ENCODE results near the gene CNPPD1.
A peak's percentile ranks its signal among the peaks of the same experiment; 100 is the strongest.

CNPPD1 gene

DNA sequence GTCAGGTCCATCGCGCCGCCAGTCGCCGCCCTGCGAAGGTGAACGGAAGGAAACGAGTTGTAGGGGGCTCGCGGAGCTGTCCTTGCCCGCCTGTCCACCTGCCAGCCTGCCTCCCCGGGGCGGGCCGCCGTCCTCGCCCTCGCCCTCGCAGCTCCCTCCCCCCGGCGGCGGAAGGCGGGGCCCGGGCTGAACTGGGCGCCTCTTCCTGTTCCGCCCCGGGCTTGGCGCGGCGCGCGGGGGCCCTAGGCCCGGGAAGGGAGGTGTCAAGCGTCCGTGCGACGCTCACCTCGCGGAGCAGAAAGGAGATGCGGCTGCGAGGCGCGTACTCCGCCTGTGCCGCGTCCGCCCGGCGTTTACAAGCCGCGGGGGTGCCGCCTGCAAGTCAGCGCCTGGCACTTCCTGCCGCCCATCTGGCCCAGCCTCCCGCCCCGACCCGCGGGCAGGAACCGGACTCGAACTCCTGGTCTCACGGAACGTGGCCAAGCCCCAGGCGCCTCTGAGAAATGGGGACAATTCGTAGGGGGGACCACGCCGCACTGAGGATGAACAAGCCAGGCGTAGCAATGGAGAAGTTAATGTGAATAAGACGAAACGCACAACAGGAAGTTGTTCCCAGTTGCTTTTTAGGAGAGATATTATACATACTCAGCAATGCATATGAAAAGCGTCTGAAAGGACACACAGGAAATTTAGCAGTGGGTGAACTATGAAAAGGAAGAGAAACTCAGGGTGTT, at the start of gene CNPPD1:
Gene CNPPD1, minus strand, starts transcription at position 108 of the 734 bp plus-strand sequence. Its CDS starts 97 bp downstream, at position 11.
- DNase-seq, result peak; percentile 63

GRCh38 chr2:219225350-219225749, 48.6 kb upstream of the CNPPD1 start:
- DNase-seq, result no peak

DNA sequence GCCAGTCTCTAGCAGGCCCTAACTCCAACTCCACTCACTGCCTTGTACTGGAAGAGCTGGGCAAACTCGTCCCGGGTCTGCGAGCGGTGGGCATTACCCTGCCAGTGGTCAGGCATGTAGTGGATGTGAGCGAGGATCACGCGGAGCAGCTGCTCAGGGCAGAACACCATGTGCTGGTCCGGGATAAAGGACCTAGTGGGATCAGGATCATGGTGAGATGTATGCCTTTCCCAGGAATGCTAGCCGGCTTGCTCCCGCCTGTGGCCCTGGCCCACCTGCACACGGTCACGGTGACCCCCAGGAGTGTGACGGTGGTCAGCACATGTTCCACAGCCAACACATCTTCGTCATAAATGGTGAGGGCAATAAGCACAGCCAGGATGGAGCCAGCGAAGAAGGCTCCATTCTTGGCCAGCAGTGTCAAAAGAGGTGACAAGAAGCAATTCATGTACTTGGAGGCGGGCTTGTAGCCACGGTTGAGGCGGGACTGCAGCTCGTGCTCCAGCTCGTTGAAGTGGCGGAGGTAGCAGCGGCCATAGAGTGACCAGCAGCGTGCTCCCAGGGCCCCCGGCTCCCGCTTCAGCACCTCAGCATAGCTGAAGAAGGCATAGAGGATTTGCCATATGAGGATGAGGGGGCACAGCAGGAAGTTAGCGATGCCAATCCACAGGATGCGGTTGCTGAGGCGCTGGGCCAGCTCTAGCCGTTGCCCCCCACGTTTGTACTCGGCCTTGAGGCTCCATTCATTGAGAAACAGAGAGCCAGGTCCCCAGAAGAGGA, 47.3 kb upstream of the CNPPD1 start:
- DNase-seq, result no peak

- peak; percentile 31 for DNase-seq
Observed at GRCh38 chr2:219221957-219222518, 45.3 kb upstream of the CNPPD1 start.

DNA sequence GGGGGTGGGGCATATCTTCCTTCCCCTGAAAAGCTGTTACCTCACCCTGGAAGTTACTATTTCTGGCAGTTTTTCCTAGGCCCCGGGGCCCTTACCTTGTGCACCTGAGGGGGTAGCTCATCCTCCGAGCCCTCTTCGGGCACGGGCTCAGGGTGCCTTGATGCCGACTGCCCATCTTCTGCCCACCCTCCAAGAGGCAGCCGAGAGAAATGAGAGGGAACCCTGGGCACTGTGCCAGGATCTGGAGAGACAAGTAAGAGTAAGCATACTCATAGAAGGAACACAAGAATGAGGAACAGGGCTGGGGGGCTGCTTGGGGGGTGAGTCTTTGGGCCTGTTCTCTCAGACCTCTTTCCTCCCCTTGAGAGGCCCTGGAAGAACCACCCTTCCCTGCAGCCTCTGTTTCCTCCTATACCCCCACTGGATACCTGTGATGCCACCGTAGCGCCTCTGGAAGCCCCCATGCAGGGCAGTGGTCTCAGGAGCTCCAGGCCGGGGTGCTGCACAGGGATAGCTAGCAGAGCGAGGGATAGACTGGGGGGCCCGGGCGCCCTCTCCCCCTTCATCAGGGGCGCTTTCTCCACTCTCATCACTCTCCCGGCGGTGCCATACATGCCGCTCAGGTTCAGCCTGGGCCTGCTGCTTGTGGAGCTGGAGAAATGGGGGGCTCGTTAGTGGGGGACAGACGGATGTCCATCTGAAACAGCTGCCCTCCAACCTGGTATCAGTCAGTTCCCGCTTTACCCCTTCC, 44.1 kb upstream of the CNPPD1 start:
- no peak for DNase-seq

DNA sequence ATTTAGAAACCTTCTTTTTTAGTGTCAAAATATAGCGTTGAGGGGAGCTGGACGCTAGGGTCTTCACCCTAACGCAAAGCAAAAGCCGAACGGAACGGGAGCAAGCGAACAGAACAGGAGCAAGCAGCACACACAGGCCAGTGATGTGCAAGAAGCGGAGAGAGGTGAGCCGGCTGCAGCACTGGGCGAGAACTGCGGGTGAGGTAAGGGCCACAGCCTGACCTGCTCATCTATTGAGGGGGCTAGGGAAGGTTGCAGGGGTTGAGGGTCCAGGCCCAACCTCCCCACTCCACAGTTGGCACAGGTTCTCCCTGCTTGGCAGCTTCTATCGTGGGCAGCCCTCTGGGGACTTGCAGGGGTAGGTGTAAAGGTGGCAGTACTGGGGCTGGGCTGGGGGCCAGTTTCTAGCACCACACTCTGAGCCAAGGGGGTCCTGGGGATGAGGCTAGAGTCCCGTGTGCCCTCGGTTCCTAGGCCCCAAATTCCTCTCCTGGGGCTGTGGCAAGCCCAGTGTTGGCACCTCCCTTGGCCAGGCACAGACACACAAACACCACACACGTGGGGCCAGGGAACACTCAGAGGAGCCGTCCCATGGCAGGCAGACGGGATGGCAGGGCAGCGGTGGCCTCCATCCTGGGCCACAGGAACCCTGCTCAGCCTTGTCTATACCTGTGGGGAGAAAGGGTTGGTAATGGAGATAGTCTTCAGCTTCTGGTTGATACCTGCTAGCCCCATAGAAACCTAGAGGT, 43.2 kb upstream of the CNPPD1 start:
- DNase-seq, result no peak

- DNase-seq, result peak; percentile 73
Observed at GRCh38 chr2:219218732-219219701, 42.3 kb upstream of the CNPPD1 start, which contains the start of gene ABCB6. TSS of gene ABCB6 (minus strand) at chr2:219218958. CDS start at chr2:219218673, 285 bp downstream.

- peak; percentile 81 for DNase-seq
Observed at GRCh38 chr2:219218217-219218731, 41.5 kb upstream of the CNPPD1 start.

DNA sequence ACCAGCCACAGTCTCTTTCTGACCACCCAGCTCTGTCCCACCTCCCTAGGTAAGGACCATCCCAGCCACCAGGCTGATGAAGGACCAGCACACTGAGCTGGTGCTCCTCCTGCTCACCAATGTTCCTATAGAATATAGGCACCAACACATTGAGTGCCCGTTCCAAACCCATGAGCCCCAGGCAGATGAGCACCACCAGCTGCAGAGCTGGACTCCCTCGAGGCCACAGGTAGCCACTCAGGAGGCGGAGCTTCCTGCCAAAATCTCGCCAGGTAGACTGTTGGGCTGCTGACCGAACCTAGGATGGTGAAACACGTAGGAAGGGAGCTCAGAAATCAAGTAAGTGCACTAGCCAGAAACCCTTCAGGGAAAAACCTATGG, 39.8 kb upstream of the CNPPD1 start:
- no peak for DNase-seq

DNA sequence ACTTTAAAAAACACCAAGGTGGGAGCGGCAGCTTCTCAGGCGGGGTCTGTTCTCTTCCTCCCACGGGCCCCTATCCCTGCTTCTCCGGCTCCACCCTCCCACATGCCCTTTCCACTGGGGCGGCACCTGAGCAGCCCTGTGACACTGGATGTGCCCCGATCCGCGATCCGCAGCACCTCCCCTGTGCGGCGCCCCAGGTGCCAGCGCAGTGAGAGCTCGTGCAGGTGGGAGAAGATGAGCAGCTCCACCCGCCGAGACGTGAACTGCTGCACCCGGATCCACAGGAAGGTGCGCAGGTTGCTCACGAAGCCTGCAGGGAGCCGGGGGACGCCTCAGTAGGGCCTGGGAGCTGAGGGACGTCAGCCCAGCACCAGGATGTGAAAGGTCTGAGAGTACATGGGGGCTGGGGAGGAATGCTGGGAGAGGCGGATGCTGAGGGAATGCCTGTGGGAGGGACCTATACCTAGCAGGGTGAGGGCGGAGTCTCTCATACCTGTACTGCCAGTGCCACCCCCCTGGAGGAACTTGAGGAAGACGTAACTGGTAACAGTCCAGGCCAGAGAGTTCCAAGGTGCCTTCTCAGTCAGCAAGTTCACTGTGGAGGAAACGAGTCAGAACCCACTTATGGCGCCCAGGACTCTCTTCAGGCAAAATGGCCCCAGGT, 39.3 kb upstream of the CNPPD1 start:
- DNase-seq, result no peak

GRCh38 chr2:219214786-219215185, 38.1 kb upstream of the CNPPD1 start:
- DNase-seq, result no peak

DNA sequence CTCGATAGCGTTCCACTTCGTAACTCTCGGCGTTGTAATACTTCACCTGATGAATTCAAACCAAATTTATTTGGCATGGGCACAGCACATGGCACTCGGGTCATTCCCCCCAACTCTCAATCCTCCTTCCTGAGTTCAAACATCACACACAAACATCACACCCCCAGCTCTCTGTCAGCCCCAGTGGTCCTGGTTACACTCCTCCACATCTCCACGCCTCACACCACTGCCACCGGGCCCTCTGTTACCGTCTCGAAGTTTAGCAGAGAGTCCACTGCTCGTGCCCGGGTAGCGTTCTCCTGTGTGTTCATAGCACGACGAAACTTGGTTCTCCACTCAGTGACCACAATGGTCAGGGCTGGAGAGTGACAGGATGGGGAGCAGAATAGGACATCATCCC, 37.4 kb upstream of the CNPPD1 start:
- DNase-seq, result no peak

DNA sequence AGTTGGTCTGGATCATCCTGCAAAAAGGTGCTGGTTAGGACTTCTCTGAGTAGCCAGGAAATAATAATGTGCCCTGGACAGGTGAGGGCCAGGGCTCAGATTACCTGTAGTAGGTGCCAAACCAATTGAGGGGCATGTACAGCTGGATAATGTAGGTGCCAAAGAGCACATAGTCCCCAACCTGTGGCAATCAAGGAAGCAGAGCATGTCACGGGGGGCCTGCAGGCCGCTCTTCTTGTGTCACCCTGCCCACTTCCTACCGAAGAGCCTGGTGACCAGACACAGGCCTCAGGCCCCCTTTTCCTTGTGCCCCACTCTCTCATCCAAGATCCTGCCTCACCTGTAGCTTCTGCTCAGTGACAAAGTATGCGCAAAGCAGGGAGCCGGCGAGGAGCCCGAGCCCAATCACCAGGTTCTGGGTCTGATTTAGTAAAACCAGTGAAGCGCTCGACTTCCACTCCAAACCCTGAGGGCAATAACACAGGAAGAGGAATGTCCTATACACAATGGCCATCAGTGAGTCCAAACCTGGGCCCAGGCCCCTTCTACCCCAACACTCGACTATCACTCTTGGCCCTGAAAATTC, 36.9 kb upstream of the CNPPD1 start:
- no peak for DNase-seq

GRCh38 chr2:219213026-219213415, 36.3 kb upstream of the CNPPD1 start:
- DNase-seq, result no peak

- no peak for DNase-seq
Observed at GRCh38 chr2:219210886-219211362, 34.2 kb upstream of the CNPPD1 start.

GRCh38 chr2:219210196-219210885, 33.6 kb upstream of the CNPPD1 start:
- DNase-seq, result no peak

- DNase-seq, result no peak
Observed at GRCh38 chr2:219209236-219210195, 32.8 kb upstream of the CNPPD1 start.

All from DMS 273 treated with DMSO at 0.1 percent for 48 hours (cell line).